NCI-H1930 (cell line): Measurements from ENCODE around the gene PSMB3.
A peak's percentile ranks its signal among the peaks of the same experiment; 100 is the strongest.
"Not testable (repeated sequence)": the region's sequence is repeated elsewhere in the genome, so short reads cannot be mapped to it uniquely, and the experiment has no call there.

Source experiments
- DNase-seq, 2 experiments: peaks; one replicate each; lab custom pipeline; 2025; lab: John Stamatoyannopoulos, UW

The PSMB3 gene

DNA sequence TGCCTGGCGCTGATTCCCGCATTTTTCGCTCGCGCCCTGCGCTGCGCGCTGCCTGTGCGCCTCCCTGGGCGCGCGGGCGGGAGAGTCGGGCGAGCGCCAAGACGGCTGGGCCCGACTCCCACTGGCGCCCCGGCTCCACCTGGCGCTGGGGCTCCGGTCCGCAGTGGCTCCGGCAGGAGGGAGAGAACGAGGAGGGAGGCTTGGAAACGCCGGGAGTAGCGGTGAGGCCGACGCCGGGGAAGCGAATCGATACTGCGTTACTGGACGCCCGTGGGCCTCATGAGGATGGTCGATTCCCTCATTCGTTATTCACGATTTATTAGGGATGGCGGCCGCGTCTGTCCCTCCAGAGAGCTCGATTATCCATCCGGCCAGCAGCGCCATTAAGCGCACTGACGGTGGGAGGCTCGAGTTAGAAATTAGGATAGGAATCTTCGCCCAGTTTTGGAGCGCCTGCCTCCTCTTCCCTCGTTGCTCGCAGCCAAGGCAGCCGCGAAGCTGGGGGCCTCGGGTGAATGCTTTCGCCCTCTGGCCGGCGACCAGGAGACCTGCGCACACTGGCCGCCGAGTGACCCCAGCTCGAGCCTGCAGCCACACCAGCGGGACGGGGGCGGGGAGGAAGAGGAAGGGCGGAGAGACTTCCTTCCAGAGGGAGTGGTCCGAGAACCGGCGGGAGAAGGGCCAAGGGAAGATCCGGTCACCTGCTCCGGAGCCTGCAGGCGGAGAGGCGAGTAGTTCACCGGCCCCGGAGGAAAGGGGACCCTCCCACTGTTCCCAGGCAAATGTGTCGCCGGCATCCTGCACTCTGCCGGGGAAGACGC is 3.1 kb upstream of the PSMB3 start:
- peak; percentile 63 for DNase-seq

DNA sequence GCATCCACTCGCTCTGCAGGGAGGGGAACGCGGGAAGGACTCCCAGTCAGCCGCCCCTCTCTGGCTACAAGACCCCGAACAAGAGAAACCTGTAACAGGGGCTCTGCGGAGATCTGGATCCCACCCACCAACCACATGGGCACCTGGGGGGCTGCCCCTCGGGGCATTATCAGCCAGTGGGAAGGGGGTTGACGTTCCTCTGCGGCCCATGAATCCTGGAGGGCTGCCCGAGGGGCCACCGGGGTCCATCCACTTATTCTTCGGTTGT is 2.6 kb upstream of the PSMB3 start:
- DNase-seq = no peak

DNA sequence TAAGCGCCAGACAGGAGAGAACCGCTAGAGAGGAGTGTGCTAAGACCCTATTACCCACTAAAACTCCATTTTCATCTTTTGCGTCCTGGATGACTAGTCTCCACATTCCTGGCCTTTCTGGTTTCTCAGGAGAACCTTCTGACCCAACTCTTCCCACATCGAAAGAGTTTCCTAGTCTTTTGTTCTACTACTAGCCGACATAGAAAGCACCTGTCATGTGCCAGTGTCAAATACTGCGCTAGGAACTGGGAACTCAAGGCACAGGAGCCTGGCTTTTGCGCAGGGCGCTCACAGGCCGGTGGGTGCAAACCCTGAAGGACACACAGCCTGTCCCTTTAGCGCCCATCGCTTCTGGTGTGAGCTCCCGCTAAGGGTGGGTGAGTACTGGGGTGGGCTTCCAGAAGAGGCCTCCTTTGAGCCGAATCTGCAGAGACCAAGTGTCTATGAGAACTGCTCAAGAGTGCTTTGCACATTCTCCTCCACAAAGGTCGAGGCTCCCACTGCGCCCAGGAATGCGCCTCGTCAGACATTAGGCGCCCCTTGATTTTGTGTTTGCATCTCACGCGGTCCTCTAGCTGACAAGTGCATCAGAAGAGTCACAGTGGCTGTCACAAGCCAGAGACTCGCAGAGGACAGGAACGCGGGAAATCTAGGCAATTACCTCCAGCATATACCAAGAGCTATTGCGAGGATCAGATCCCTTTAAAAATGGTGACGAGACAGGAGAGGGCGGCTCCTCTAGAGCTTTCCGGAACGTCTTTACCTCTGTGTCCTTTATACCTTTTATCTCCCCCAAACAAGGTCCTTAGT is 2.0 kb upstream of the PSMB3 start:
- DNase-seq = peak in 1 of 2 experiments; percentile 55

DNA sequence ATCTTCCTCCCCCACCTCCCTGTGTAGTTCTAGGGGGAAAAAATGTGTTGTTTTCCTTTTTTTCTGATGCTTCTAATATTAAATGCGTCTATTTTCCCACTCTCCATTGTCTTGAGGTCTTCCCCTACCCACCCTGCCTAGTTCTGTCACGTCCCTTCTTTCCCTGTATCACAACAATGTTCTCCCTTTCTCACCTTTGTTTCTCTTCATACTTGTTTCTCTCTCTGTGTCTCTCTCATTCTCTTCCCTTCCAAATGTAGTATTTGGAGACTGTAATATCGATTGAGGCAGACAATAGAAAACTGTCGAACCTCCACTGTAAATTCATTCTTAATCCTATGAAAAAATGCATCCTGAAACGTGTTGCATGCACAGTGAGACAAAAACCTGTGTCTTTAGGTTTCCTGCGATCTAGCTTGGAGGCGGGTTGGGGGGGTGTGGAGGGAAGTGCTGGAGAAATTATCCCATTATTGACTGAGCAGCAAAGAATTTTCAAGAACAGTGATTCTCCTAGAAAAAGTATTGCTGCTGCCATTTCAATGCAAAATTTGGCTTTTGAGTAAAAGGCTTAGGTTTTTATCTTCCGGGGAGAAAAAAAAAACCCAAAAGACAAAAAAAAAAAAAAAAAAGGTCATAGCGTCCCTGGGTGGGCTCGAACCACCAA is 1.3 kb upstream of the PSMB3 start:
- DNase-seq = no peak

DNA sequence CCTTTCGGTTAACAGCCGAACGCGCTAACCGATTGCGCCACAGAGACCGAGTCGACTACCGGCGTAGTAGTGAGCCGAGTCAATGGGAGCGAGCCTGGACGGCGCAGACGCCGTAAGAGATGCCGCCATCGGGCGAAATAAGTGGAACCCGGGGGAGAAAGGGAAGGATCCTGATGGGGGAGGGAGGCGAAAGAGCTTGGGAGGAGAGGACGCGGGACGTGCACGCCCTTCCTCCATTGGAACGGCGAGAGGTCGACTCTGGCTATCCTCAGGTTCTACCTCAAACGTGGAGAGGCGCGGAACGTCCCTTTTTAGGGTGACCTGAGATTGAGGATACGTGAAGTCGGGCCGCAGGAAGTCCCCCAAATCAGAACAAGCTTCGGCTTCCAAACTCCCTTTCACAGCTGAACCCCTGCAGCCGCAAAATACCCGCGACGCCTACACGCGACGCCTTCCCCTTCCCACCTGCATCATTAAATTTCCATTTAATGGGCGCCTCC is 683 bp upstream of the PSMB3 start:
- DNase-seq = peak; percentile 79 to 88

DNA sequence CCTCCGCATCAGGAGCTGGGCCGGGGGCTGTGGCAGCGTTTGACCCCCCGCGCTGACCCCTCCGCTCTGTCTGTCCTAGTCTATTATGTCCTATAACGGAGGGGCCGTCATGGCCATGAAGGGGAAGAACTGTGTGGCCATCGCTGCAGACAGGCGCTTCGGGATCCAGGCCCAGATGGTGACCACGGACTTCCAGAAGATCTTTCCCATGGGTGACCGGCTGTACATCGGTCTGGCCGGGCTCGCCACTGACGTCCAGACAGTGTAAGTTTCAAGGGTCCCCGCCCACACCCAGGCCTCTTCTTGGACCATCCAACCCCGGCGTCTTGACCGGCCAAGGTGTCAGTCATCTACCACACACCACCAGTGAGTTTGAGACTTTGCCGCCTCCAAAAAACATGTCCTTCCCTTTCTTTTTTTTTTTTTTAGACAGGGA is 548 bp downstream of the PSMB3 start:
- DNase-seq = no peak

DNA sequence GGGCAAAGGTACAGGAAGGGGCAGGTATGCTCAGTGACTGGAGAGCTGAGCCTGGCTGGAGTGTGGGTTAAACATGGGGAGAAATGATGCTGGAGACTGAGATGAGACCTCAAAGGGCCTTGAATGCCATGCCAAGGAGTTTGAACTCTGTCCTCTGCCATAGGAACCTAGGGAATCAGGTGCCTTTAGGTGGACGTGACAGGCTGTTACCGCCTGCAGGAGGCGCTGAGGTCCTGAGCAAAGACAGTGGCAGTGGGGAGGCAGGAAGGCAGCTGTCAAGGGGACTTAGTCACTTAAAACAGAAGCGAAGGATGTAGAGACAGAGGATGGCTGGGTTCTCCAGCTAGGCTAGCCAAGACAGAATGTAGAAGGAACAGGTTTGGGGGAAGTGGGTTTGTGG is 9.1 kb downstream of the PSMB3 start:
- DNase-seq = no peak

DNA sequence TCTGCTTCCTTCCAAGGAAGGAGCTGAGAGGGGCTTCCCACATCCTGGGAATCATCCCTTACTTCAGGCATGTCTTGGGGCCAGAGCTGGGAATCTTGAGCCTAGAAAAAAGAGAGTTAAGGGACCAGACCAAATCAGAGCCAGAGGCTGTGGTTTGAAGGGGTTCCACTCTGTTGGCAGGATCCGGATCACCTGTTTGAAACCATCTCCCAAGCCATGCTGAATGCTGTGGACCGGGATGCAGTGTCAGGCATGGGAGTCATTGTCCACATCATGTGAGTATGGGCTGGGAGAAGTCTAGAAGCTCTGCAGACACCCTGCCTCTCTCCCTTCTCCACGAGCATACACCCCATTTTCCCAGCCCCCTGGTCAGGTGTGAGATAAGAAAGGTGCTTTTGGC is 9.7 kb downstream of the PSMB3 start:
- DNase-seq = no peak

DNA sequence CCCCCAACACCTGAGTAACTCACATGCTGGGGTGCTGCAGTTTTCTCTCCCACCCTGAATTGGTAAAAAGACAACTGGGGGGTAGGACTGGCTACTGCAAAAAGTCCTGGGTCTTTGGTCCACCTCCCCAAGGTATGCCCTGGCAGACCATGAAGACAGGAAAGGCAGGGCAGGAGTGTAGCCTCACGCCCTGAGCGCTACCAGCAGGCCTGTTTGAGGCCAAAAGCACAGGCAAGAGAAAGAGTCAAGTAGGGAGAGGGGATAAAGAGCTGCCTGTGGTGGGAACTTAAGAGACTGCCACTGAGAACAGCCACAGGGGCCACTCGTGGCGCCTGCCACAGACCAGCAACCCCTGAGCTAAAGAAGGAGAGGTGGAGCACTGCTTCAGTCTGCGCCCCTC is 13.8 kb downstream of the PSMB3 start:
- no peak for DNase-seq

DNA sequence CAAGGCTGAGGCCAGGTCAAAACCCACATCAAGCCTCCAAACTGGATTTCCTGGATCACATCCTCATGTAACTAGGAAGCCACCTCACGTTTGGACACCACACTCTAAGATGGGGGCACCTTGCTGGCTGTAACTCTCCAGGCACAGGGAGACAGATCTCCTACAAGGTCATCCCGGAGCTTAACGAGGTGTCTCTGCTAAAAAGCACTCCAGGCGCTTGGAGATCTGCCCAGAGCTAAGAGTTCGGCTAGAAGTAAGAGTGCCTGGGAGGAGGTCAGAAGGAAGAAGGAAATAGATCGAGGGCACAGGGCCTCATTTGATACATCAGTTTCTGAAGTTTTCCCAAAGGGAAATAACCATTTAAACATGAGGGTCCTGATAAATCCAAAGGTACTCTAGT is 15.9 kb downstream of the PSMB3 start:
- DNase-seq = no peak

DNA sequence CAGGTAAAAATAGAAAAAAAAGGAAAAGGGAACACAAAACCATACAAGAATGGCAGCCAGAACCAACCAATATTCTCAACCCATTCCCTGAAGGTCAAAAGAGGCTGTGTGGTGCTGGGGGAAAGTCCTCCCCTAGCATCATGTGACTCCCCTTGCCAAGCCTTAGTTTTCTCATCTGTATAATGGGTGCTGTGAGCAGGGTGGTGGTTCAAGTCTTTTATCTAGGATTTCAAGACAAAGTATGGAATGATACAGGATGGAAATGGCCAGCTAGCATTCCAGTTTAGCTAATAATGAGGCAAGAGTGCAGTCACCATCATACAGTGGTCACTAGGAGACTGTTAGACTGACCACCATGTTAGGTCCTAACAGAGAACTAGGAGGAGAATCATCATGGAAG is 20.7 kb downstream of the PSMB3 start:
- DNase-seq = no peak

DNA sequence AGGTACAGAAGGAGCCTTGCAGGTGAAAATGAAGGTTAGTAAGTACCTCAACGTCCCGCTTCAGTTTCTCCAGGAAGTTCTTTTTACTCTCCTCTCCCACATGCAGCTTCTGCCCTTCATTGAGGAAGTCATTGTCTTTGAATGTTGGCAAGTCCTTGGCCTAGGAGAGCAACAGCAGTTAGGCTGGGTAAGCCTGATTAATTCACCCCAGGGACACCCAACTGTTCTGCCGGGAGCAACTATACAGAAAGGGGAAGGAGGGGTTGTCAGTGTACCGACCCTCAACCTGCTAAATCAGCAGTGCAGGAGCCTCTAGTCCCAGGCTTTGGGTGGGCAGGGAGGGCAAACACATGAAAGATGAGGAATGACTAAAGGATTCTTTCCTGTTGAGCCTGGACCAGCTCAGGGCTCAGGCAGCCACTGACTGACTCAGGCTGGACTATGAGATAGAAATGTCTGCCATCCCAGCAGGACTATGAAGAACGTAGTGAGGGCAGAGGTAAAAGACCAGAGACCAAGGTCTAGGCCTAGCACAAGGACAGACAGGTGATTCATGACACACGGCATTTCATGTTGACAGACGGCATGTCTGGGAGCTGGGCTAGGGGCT is 25.2 kb downstream of the PSMB3 start:
- DNase-seq = no peak

DNA sequence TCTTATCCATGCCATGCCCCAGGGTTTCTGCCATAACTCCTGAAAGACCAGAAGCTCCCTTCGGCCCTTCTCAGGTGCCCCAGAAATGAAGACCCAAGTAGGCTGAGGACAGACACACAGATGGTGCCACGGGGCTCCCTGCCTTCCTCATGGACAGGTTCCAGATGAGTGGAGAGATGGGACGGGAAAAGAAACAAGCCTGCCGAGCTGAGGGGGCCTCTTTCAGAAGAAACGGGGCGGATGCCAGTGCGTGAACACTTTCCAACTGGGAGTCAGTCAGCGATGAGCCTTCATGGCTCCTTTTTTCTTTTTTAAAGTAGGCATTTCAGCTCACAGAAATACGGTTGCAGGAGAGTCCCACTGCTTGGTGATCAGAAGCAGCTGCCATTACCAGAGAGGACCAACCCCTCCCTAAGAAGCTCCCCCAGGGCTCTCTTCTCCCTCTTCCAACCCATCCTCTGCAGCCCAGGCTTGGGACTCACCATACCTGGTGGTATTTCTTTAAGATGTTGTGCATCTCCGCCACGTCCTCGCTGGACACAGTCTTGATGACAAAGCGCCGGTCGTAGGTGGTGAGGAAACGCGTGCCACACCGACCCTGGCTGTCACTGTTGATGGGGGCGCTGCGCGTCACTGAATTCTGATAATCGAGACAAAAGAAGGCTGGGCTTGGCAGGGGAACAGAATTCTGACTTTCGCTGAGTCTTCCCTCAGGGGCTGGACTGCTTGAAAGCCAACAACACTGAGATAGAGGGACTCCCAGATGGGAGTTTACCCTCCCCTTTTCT is 27.6 kb downstream of the PSMB3 start:
- DNase-seq = no peak

DNA sequence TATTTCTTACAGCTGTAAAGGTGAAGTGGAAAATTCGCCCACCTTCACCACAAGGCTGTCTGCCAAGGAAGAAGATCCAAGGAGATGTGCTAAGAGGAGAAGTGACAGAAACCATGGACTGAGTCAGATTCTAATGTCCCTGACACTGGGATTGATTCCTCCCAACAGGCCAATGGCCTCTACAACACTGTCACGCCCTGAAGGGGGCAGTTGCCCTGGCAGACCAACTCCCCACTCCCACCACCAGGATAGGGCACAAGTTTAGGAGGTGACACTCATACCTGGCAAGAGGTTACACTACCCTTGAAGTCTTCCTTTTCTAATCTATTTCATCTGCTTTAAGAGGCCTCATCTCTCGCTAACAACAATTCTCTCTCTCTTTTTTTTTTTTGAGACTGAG is 30.7 kb downstream of the PSMB3 start:
- DNase-seq = no peak

DNA sequence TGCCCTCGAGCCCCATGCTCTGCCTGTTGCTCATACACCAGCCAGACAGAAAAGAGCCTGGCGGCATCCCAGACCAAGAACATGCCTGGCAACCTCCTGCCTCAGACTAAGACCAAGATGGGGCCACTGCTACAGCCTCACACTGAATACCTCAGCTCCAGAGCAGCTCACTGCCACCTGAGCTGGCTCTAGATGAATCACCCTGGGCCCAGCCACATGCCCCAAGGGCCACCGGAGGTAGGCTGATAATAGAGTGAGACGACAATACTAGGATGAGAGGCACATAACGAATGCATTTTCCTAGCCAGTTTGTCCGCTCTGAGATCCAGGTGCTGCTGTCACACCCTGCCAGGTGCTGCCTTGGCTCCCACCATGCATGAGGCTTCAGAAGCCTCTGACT is 33.8 kb downstream of the PSMB3 start:
- DNase-seq = no peak

DNA sequence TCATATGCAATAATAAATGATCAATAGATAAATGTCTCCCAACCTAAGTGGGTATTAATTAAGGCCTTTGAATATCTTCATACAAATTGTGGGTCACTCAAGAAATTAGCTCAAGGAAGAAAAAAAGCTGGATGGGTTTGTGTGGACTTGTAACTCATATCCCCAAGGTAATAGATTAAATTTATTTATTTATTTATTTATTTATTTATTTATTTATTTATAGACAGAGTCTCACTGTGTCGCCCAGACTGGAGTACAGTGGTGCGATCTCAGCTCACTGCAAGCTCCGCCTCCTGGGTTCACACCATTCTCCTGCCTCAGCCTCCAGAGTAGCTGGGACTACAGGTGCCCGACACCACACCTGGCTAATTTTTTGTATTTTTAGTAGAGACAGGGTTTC is 35.5 kb downstream of the PSMB3 start:
- not testable (repeated sequence) for DNase-seq

DNA sequence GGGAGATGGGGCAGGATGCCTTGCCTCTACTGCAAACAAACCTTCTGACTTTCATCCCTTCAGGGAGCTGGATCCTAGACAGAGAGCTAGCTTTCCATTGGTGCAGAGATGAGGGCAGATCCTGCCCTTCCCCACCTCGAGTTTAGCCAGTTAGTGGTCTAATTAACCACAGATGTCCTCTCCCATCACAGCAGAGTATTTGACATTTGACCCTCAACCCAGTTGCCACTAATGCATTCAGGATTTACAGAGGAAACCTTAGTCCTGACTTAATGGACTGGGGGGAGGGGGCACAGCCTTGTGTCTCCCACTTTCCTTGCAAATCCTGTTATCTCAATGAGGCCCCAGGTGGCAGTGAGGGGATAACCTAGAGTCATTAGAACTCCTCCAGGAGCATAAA is 36.6 kb downstream of the PSMB3 start:
- no peak for DNase-seq

DNA sequence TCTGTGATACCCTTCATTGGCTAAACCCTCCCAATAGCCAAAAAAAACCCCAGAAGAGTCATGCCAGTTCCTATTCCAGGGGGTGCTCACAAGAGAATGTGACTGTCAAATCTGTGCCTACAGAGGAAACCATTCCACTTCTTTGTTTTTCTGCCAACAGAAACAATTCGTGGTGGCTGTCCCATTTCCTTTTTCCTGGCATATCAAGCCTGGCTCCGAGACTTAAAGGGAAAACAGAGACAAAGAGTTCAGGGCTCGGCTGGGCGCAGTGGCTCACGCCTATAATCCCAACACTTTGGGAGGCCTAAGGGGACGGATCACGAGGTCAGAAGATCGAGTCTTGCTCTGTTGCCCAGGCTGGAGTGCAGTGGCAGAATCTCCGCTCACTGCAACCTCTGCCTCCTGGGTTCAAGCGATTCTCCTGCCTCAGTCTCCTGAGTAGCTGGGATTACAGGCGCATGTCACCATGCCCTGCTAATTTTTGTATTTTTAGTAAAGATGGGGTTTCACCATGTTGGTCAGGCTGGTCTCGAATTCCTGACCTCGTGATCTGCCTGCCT is 37.7 kb downstream of the PSMB3 start:
- DNase-seq = not testable (repeated sequence)

DNA sequence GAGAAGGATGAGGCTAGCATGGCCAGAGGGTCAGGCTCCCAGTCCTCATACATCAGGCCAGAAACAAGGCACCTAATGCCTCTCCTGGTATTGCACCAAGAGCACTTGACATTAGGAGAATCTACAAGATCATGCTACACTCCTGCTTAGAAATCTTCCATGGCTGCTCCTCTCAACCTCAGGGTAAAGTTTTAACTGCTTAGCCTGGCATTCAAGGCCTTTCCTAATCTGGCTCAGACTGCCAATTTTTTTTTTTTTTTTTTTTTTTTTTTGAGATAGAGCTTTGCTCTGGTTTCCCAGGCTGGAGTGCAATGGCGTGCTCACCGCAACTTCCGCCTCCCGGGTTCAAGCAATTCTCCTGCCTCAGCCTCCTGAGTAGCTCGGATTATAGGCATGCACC is 38.6 kb downstream of the PSMB3 start:
- no peak for DNase-seq

DNA sequence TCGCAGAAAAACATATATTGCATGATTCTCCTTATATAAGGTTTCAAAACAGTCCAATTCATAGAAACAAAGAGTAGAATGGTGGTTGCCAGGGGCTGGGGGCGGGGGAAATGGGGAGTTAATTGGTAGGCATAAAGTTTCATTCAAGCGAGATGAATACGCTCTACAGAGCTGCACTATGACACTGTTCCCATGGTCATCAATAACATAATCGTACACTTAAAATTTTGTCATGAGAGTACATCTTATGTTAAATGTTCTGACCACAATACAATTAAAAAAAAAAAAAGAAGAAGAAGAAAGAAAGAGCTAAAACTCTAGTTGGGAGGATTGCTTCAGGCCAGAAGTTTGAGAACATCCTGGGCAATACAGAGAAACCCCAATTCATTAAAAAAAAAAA is 41.7 kb downstream of the PSMB3 start:
- no peak for DNase-seq

DNA sequence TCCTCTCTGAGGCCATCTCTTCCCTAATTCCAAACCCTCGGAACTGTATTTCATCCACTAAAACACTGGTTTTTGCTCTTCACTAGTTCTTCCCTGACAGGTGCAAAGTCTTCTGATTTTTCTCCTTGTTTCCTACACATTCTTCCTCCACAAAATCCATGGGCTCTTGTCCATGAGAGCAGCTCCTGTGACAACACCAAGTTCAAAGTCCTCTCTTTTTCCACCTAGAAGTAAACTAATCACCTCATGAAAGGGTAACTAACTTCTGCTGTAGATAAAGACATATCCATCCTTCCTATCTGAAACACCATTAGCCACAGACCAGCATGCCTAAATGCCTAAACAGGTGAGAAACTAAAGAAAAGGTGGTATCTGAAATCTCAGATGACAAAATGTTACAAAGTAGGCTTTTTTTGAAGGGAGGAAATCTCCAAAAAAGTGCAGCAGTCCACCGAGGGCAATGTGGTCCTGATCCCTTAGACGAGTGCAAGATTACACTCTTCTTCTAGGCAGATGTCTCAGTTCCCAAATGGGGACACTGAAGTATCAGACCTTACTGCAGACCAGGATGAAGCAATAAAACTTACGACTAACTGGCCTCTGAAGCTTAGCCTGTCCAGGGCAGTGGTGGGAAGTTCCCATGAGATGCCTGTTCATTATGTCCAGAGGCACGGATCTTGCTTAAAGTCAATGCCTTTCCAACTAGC is 44.1 kb downstream of the PSMB3 start:
- DNase-seq = no peak
